Neuron (in vitro differentiated cells): ENCODE measurements around the gene DDX49.
"Not testable (repeated sequence)": the region's sequence is repeated elsewhere in the genome, so short reads cannot be mapped to it uniquely, and the experiment has no call there.

ENCODE experiments used
- H2AFZ ChIP-seq: one replicate; pipeline ENCODE4 v1.6.1; 2013; ENCODE audit warnings: low read depth, mild to moderate bottlenecking, inconsistent platforms, low read length, moderate library complexity
- H3K27me3 ChIP-seq: one replicate; pipeline ENCODE4 v1.6.1; 2013; ENCODE audit warnings: low read length; ENCODE audit not compliant: insufficient read depth
- H3K36me3 ChIP-seq: one replicate; pipeline ENCODE4 v1.6.1; 2013; ENCODE audit warnings: low read length; ENCODE audit not compliant: insufficient read depth
- H3K4me1 ChIP-seq: one replicate; pipeline ENCODE4 v1.6.1; 2013; ENCODE audit warnings: low read length; ENCODE audit not compliant: insufficient read depth
- H3K4me3 ChIP-seq: 2 replicates; pipeline ENCODE4 v1.5.1; 2013; ENCODE audit warnings: mild to moderate bottlenecking, low read length, moderate library complexity
- H3K9me3 ChIP-seq: one replicate; pipeline ENCODE4 v1.6.1; 2013; ENCODE audit warnings: low read length

The DDX49 gene

GRCh38 chr19:18898607-18899408, 20.7 kb upstream of the DDX49 start:
- H3K4me1 ChIP-seq = peaks cover 11% of the 10 kb centered on the region
- peaks cover 33% of the 10 kb centered on the region for H3K36me3 ChIP-seq
- no peak overlapping the region for H3K4me3 ChIP-seq
- H3K27me3 ChIP-seq = no peaks in the 10 kb centered on the region
- H3K9me3 ChIP-seq = no peaks in the 10 kb centered on the region
- H2AFZ ChIP-seq = no peak overlapping the region

- H2AFZ ChIP-seq = no peak overlapping the region
- H3K9me3 ChIP-seq = no peaks in the 10 kb centered on the region
- H3K4me3 ChIP-seq = no peak overlapping the region
- H3K27me3 ChIP-seq = no peaks in the 10 kb centered on the region
- peaks cover under 1% of the 10 kb centered on the region for H3K4me1 ChIP-seq
- peaks cover 40% of the 10 kb centered on the region for H3K36me3 ChIP-seq
Observed at GRCh38 chr19:18899624-18900560, 19.6 kb upstream of the DDX49 start.

- Histone ChIP-seq H3K4me3 (no peak overlapping the region), H3K27me3 (no peaks in the 10 kb centered on the region), H2AFZ (no peak overlapping the region), H3K36me3 (peaks cover 49% of the 10 kb centered on the region), H3K9me3 (no peaks in the 10 kb centered on the region), H3K4me1 (no peaks in the 10 kb centered on the region)
Observed at GRCh38 chr19:18900700-18901481, 18.6 kb upstream of the DDX49 start.

DNA sequence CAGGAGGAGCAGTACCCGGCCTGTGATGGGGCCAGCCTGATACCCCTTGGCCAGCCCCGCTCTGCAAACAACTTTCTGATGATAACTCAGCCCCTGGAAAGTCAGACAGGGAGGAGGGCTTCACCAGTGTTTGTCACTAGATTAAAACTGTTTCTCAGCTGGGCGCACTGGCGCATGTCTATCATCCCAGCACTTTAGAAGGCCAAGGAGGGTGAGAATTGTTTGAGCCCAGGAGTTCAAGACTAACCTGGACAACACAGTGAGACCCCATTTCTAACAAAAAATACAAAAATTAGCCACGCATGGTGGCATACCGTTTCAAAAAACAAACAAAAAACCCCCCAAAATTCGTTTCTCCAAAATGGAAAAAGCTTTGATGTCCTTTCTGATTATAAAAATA, 18.0 kb upstream of the DDX49 start:
- Histone ChIP-seq H3K9me3 (no peaks in the 10 kb centered on the region), H3K4me3 (no peak overlapping the region), H3K4me1 (no peaks in the 10 kb centered on the region), H2AFZ (no peak overlapping the region), H3K36me3 (peaks cover 53% of the 10 kb centered on the region), H3K27me3 (no peaks in the 10 kb centered on the region)

- not testable (repeated sequence) for H3K27me3 ChIP-seq, H3K9me3 ChIP-seq, H2AFZ ChIP-seq, H3K4me3 ChIP-seq, H3K4me1 ChIP-seq
- H3K36me3 ChIP-seq = peaks cover 63% of the 10 kb centered on the region
Observed at GRCh38 chr19:18902519-18902918, 17.0 kb upstream of the DDX49 start.

DNA sequence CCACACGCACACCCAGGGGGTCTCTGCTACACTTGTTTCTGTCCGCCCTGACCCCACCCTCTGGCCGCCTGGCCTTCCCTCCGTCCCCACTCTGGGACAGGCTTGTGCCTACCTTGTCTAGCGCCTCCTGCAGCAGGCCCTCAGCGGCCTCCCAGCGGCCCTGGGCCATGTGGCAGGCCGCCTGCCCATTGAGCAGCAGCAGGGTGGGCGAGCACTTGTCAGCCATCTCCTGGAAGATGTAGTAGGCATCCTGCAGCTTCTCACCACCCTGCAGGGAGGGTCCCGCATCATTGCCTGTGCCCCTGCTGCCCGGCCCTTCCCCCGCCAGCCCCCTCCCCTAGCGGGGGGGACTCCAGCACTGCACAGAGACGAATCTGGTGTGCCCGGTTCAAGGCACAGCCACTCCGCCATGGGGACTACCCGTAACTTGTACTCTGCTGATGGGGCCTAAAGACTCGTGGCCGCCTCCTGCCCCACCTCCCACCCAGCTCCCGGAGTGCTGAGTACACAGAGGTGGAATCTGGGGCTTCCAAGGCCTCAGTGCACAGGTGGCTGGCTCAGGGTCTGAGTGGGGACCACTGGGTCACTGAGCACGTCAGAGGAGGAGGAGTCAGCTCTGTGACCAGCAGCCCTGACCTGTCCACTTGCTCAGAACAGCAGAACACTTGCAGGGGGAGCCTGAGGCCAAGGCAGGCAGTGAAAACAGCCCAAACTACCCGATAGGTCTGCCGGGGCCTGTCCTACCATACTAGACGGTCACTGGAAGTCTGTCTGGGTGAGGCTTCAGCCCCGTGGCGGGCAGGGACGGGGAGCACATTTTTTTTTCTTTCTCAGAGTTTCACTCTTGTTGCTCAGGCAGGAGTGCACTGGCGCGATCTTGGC, 16.1 kb upstream of the DDX49 start:
- Histone ChIP-seq H3K4me3 (no peak overlapping the region), H3K9me3 (no peaks in the 10 kb centered on the region), H3K27me3 (no peaks in the 10 kb centered on the region), H3K36me3 (peaks cover 70% of the 10 kb centered on the region), H2AFZ (no peak overlapping the region), H3K4me1 (no peaks in the 10 kb centered on the region)

- no peaks in the 10 kb centered on the region for H3K9me3 ChIP-seq
- peaks cover 72% of the 10 kb centered on the region for H3K36me3 ChIP-seq
- no peak overlapping the region for H3K4me3 ChIP-seq
- no peak overlapping the region for H2AFZ ChIP-seq
- H3K4me1 ChIP-seq = no peaks in the 10 kb centered on the region
- no peaks in the 10 kb centered on the region for H3K27me3 ChIP-seq
Observed at GRCh38 chr19:18904334-18905057, 15.0 kb upstream of the DDX49 start.

DNA sequence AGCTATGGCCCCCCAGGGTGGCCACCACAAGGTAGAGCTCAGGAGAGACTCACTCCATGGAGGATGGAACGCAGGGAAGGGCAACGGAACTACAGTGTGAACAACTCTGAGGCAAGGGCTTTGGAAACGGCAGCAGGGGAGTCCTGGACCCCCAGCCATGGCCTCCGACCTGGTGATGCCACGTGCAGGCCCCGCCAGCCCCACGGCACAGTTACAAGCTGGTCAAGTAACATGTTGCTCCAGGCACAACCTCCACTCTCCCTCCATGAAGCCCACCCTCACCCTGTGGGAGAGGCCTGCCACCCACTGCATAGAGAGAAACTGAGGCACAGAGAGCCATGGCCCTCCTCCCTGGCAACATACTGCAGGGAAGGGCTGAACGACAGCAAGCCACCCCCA, 14.5 kb upstream of the DDX49 start:
- no peak overlapping the region for H2AFZ ChIP-seq
- H3K36me3 ChIP-seq = peaks cover 70% of the 10 kb centered on the region
- H3K9me3 ChIP-seq = no peaks in the 10 kb centered on the region
- no peaks in the 10 kb centered on the region for H3K4me1 ChIP-seq
- H3K4me3 ChIP-seq = no peak overlapping the region
- H3K27me3 ChIP-seq = no peaks in the 10 kb centered on the region

DNA sequence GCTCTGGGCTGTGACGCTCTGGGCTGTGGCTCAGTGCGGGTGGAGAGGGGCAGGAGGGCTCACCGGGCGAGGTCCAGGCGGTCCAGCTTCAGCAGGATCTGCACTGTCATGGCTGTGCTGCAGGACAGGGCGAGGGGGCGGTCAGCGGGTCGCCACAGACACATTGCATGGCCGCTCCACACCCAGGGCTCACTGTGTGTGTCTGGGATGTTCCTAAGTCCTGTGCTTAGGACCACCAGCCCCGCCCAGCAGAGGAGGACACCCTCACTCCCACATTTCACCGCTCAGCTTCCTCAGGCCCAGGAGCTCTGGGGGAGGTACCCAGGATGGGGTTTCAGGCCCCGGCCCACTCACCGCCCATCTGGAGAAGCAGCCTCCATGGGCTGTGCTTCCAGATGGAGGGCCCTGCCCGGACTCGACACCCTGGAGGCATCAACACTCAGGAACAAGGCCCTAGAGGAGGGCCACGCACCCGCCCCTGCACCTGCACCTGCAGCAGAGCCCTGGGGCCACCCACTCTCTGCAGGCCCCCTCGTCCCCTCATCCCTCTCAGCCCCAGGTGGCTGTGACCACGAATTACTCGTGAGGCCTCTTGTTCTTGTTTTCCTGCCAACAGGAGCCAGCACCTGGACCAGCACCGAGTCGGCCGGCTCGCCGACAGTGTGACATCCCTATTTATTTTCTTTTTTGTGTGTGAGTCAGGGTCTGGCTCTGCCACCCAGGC, 13.8 kb upstream of the DDX49 start:
- Histone ChIP-seq H3K9me3 (no peaks in the 10 kb centered on the region), H3K36me3 (peaks cover 66% of the 10 kb centered on the region), H2AFZ (no peak overlapping the region), H3K4me1 (no peaks in the 10 kb centered on the region), H3K27me3 (no peaks in the 10 kb centered on the region), H3K4me3 (no peak overlapping the region)

- Histone ChIP-seq H3K4me1 (no peaks in the 10 kb centered on the region), H3K4me3 (no peak overlapping the region), H3K9me3 (no peaks in the 10 kb centered on the region), H3K27me3 (no peaks in the 10 kb centered on the region), H3K36me3 (peaks cover 68% of the 10 kb centered on the region), H2AFZ (no peak overlapping the region)
Observed at GRCh38 chr19:18906605-18907519, 12.7 kb upstream of the DDX49 start.
